HG03060 (cell line): Measurements from ENCODE around the gene IDH1.
"Not testable (repeated sequence)": the region's sequence is repeated elsewhere in the genome, so short reads cannot be mapped to it uniquely, and the experiment has no call there.

Experiments
- ATAC-seq: cut with Tn5 transposase; IDR thresholded peaks from one replicate; pipeline ENCODE4 v1.9.1; 2021; ENCODE audit warnings: low read depth, moderate number of reproducible peaks; ENCODE audit not compliant: unreplicated experiment

IDH1 gene

DNA sequence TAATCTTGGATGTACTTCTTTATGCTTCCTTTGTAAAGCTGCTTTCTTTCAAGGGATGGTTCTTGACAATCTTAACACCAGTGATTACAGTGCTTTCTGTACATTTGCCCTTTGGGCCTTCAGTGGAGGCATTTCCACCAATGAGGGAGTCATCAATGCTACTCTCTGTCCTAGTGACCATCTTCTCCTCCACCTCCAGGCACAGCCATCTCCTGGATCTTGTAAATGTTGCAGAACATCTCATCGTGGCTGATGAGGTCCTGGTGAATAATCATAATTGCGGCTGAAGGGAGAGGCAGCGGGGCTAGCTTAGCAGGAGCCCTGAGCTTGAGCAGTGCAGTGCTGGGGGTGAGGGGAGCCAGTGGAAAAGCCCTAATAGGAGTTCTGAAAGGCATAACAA lies 32.5 kb downstream of the IDH1 start:
- no peak for ATAC-seq

GRCh38 chr2:208221873-208222272 lies 33.0 kb downstream of the IDH1 start:
- not testable (repeated sequence) for ATAC-seq

DNA sequence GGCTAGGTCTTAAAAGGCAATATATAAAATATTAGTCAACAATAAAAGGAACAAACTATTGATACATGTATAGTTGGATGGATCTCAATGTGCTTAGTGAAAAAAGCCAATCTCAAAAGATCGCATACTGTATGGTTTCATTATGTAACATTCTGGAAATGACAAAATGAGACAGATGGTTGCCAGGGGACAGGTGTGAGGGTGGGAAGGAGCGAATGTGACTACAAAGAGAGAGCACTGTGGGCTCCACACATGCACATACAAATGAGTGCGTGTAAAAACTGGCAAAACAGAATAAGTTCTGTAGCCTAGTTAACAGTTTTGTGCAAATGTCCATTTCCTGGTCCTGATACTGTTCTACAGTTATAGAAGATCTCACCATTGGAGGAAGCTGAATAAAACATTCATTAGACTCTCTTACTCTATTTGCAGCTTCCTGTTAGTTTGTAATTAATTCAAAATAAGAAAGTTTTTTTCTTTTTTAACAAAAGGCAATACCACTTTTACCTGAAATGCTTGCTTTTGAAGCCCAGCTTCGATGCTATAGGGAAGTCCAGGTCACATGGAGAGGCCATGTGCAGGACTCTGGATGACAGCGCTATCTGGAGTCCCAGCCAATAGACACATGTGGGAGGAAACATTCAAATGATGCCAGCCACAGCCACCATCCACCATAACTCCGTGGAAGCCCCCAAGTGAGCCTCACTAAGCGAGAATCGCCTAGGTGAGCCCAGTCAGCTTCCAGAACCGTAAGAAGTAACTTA lies 44.0 kb downstream of the IDH1 start:
- no peak for ATAC-seq

DNA sequence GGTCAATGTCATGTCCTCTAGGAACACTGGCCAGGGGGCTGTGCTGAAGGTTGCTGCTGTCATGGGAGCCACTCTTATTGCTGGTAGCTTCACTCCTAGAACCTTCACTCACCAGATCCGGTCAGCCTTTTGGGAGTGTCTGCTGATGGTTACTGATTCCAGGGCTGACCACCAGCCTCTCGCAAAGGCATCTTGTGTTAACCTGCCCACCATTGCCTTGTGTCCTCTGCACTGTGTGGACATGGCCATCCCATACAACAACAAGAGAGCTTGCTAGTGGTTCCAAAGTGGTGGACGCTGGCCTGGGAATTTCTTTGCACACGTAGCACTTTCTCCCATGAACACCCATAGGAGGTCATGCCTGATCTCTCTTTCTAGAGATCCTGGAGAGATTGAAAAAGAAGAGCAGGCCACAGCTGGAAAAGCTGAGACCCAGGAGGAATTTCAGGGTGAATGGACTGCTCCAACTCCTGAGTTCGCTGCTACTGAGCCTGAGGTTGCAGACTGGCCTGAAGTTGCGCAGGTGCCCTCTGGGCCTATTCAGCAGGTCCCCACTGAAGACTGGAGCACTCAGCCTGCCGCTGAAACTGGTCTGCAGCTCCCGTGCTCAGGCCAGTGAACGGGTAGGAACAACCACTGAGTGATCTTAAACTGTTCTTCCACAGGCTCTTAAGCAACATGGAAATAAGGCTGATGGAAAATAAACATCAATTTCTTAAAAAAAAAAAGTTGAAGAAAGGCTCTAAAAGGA lies 46.4 kb downstream of the IDH1 start:
- ATAC-seq = no peak

GRCh38 chr2:208207769-208208168 lies 47.1 kb downstream of the IDH1 start:
- ATAC-seq = no peak

DNA sequence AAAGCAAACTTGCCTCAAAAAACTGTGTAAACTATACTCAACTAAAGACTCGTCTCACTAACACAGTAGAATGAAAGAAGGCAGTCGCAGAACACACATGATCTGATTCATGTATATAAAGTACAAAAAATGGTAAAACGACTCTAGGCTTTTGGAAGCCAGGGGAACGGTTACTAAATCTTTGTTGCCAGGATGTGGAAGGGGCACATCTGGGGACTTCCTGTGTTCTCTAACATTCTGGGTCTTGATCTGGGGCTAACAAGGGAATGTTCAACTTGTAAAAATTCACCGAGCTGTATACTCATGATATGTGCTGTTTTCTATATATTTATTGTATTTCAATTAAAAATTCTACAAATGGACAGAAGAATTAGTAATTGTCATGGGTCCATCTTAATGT lies 50.7 kb downstream of the IDH1 start:
- ATAC-seq = no peak

GRCh38 chr2:208195531-208195930 lies 59.3 kb downstream of the IDH1 start:
- ATAC-seq = no peak

DNA sequence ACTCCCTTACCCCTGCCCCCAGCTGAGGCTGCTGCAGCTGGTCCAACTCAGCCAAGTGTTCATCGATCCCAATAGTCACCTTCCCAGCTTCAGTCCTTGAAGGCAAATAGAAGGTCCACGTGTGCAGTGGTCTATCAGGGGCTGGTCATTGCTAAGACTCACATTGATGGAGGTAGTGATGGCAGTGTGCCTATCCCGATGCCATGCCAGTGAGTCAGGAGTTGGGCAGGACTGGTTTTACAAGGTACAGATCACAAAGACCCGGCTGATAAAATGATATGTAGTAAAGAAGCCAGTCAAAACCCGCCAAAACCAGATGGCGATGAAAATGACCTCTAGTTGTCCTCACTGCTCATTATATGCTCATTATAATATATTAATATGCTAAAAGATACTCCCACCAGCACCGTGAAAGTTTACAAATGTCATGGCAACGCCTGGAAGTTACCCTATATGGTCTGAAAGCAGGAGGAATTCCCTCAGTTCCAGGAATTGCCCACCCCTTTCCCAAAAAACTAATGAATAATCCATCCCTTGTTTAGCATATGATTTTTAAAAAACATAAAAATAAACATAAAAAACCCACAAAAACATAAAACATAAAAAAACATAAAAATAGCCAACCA lies 62.1 kb downstream of the IDH1 start:
- no peak for ATAC-seq

GRCh38 chr2:208189810-208190503 lies 64.9 kb downstream of the IDH1 start, which contains the start of gene C2orf80:
Gene C2orf80 (minus strand): TSS chr2:208190030. CDS start chr2:208186986, 3,044 bp downstream.
- ATAC-seq = no peak

DNA sequence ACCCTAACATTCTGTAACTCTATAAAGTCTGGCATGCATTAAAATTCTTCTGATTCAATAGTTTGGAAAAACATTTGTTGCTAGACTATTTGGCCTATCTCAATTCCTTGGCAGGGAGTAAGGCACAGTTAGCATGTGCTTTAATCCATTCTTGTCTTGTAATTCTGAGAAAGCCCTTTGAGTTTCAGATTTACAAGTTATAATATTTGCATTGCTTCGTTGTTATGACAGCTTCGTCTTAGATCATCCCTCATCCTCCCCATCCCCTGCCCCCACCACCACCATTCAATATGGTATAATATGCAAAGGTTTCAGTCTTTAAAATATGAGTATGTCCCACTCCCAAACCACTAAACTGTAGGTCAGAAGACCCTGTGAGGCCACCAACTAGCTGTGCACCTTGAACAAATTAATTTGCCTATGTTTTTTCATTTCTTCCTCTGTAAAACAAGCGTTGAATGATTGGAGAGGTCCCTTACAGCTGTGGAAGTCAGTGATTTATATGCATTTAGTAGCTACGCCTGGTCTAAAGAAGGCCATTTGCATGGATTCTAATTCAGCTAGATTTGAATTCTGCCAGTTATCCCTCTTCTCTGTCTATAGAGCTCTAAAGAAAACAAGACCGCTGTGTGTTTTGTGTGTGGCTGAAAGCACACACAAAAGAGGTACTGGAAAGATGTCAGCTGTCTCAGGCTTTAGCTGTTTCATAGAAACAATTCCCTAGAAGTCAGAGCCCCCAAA lies 65.6 kb downstream of the IDH1 start:
- no peak for ATAC-seq

GRCh38 chr2:208186893-208187292 lies 68.0 kb downstream of the IDH1 start:
- no peak for ATAC-seq

DNA sequence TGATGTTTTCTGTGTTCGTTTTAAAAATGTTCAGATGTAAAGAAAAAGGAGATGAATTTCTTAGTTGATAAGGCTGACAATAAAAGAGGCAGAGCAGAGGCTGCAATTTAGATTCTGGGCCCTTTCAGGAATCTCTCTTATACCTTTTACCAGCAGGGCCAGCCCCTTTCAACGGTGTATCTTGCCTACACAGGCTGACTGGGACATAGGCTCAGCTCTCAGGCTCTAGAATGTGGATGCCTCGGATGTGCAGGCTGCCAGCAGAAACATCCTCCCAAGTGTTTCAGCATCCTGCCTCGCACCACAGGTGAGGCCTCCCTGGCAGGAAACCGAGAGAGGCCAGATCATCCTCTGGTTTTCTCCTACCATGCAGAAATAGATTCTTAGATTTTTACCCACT lies 68.4 kb downstream of the IDH1 start:
- ATAC-seq = no peak
